ENCODE results near the gene APEX1. TPM values are rescaled to one million over a fixed set of nuclear protein-coding genes. Genes with fewer than 3 reads are reported as not detected.

Gene APEX1
- total and polyA plus RNA-seq, 2 experiments from 2014 or later = 89.8 to 124 TPM

DNA sequence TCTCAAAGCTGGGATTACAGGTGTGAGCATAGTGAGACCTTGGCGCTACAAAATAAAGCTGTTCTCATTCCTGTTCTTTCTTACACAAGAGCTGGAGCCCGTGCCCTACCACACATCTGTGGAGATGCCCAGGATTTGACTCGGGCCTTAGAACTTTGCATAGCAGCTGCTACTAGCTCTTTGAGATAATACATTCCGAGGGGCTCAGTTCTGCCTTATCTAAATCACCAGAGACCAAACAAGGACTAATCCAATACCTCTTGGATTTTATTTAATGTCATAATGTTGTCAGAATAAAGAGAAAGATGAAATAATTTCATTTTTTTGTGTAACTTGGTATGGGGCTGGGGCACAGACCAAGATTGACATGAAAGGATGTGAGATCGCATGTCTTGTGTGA is 21.8 kb downstream of the APEX1 start:
- H3K9me3 ChIP-seq (ENCODE audit: low read depth) = no peaks in the 10 kb centered on the region
- peaks cover 20% of the 10 kb centered on the region; the same call in 1 of the 2 replicates for H3F3A ChIP-seq (ENCODE audit: insufficient read depth)
- peaks cover 33% of the 10 kb centered on the region for H3K79me2 ChIP-seq (ENCODE audit: insufficient read depth)
- H3K36me3 ChIP-seq (ENCODE audit: low read depth) = peaks cover 24% of the 10 kb centered on the region
- no peak overlapping the region for H3K4me2 ChIP-seq (ENCODE audit: unreplicated experiment)
- H2AFZ ChIP-seq = no peak overlapping the region
- no peak overlapping the region for H3K27ac ChIP-seq
- H3K9me2 ChIP-seq (ENCODE audit: insufficient read depth) = no peaks in the 10 kb centered on the region
- H3K9ac ChIP-seq = no peak overlapping the region
- TF ChIP-seq EZH2phosphoT487 (IDR thresholded peaks at IDR 0.05; ENCODE audit: insufficient read depth, low read depth) = no peak
- no peak for TF ChIP-seq EZH2 (IDR thresholded peaks at IDR 0.05; ENCODE audit: insufficient read depth, poor library complexity, severe bottlenecking)
- no peaks in the 10 kb centered on the region for H3K27me3 ChIP-seq (replicated peaks; ENCODE audit: insufficient read depth)
- H3K4me3 ChIP-seq = no peak overlapping the region
- no peaks in the 10 kb centered on the region; the same call in 1 of the 2 replicates for H3K4me1 ChIP-seq (ENCODE audit: insufficient read depth)
- DNase-seq = no peak
- H4K20me1 ChIP-seq (ENCODE audit: insufficient read depth) = no peaks in the 10 kb centered on the region
- 82 to 85% methylated on average over 5 of the region's 5 CpGs for WGBS, 2 experiments (ENCODE audit: low coverage in 1 of 2, low lambda C conversion rate in 2 of 2, missing lambda C conversion rate in 2 of 2)
- in situ Hi-C loops (cut with MboI) = no loop called here

- Histone ChIP-seq H3K4me1 (ENCODE audit: insufficient read depth) (no peaks in the 10 kb centered on the region; the same call in 1 of the 2 replicates), H3K79me2 (ENCODE audit: insufficient read depth) (peaks cover 28% of the 10 kb centered on the region), H3K4me3 (no peak overlapping the region), H3F3A (ENCODE audit: insufficient read depth) (peaks cover 20% of the 10 kb centered on the region; the same call in 1 of the 2 replicates), H3K36me3 (ENCODE audit: low read depth) (peaks cover 24% of the 10 kb centered on the region), H3K9me3 (ENCODE audit: low read depth) (no peaks in the 10 kb centered on the region), H3K4me2 (ENCODE audit: unreplicated experiment) (no peak overlapping the region), H2AFZ (no peak overlapping the region), H3K27me3 (replicated peaks; ENCODE audit: insufficient read depth) (no peaks in the 10 kb centered on the region), H4K20me1 (ENCODE audit: insufficient read depth) (no peaks in the 10 kb centered on the region), H3K9me2 (ENCODE audit: insufficient read depth) (no peaks in the 10 kb centered on the region), H3K9ac (no peak overlapping the region), H3K27ac (no peak overlapping the region)
- TF ChIP-seq EZH2phosphoT487 (IDR thresholded peaks at IDR 0.05; ENCODE audit: insufficient read depth, low read depth) (no peak), EZH2 (IDR thresholded peaks at IDR 0.05; ENCODE audit: insufficient read depth, poor library complexity, severe bottlenecking) (no peak)
- 81 to 82% methylated on average over 1 of the region's 1 CpG for WGBS, 2 experiments (ENCODE audit: low coverage in 1 of 2, low lambda C conversion rate in 2 of 2, missing lambda C conversion rate in 2 of 2)
- peak; percentile 39 for DNase-seq
- in situ Hi-C loops (cut with MboI) = no loop called here
Observed at GRCh38 chr14:20477211-20477876, 22.3 kb downstream of the APEX1 start.

DNA sequence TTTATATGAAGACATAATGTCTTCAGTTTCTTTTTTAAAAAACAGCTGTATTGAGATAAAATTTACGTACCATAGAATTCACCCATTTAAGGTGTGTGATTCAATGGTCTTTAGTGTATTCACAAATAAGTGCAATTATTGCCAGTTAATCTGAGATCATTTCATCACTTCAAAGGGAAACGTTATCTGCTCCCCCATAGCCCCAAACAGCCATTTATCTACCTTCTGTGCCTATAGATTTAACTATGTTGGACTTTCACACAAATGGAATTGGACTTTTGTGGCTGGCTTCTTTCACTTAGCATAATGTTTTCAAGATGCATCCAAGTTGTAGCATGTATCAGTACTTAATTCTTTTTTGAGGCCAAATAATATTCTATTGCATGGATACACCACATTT is 23.9 kb downstream of the APEX1 start:
- H4K20me1 ChIP-seq (ENCODE audit: insufficient read depth) = no peaks in the 10 kb centered on the region
- H3K9me2 ChIP-seq (ENCODE audit: insufficient read depth) = no peaks in the 10 kb centered on the region
- no peak overlapping the region for H2AFZ ChIP-seq
- no peaks in the 10 kb centered on the region for H3K9me3 ChIP-seq (ENCODE audit: low read depth)
- H3K4me3 ChIP-seq = no peak overlapping the region
- H3K27me3 ChIP-seq (replicated peaks; ENCODE audit: insufficient read depth) = no peaks in the 10 kb centered on the region
- H3K4me1 ChIP-seq (ENCODE audit: insufficient read depth) = no peaks in the 10 kb centered on the region; the same call in 1 of the 2 replicates
- in situ Hi-C loops (cut with MboI) = no loop called here
- WGBS, 2 experiments (ENCODE audit: low coverage in 1 of 2, low lambda C conversion rate in 2 of 2, missing lambda C conversion rate in 2 of 2) = 92 to 95% methylated on average over 2 of the region's 2 CpGs
- H3K9ac ChIP-seq = no peak overlapping the region
- no peak for TF ChIP-seq EZH2phosphoT487 (IDR thresholded peaks at IDR 0.05; ENCODE audit: insufficient read depth, low read depth)
- H3K36me3 ChIP-seq (ENCODE audit: low read depth) = peaks cover 15% of the 10 kb centered on the region
- no peak overlapping the region for H3K27ac ChIP-seq
- no peak for DNase-seq
- H3K79me2 ChIP-seq (ENCODE audit: insufficient read depth) = peaks cover 12% of the 10 kb centered on the region
- peaks cover 20% of the 10 kb centered on the region; the same call in 1 of the 2 replicates for H3F3A ChIP-seq (ENCODE audit: insufficient read depth)
- H3K4me2 ChIP-seq (ENCODE audit: unreplicated experiment) = no peak overlapping the region

GRCh38 chr14:20482382-20482781 is 27.4 kb downstream of the APEX1 start:
- peaks cover 15% of the 10 kb centered on the region; the same call in 1 of the 2 replicates for H3F3A ChIP-seq (ENCODE audit: insufficient read depth)
- H3K9me3 ChIP-seq (ENCODE audit: low read depth) = no peaks in the 10 kb centered on the region
- no peaks in the 10 kb centered on the region for H3K27me3 ChIP-seq (replicated peaks; ENCODE audit: insufficient read depth)
- H2AFZ ChIP-seq = no peak overlapping the region
- in situ Hi-C loops (cut with MboI) = no loop called here
- H3K36me3 ChIP-seq (ENCODE audit: low read depth) = no peaks in the 10 kb centered on the region
- no peak overlapping the region for H3K9ac ChIP-seq
- TF ChIP-seq EZH2 (IDR thresholded peaks at IDR 0.05; ENCODE audit: insufficient read depth, poor library complexity, severe bottlenecking) = no peak
- no peak for TF ChIP-seq EZH2phosphoT487 (IDR thresholded peaks at IDR 0.05; ENCODE audit: insufficient read depth, low read depth)
- H3K27ac ChIP-seq = no peak overlapping the region
- H3K4me2 ChIP-seq (ENCODE audit: unreplicated experiment) = no peak overlapping the region
- H3K4me3 ChIP-seq = no peak overlapping the region
- H4K20me1 ChIP-seq (ENCODE audit: insufficient read depth) = no peaks in the 10 kb centered on the region
- no peaks in the 10 kb centered on the region; the same call in 1 of the 2 replicates for H3K4me1 ChIP-seq (ENCODE audit: insufficient read depth)
- no peak for DNase-seq
- H3K79me2 ChIP-seq (ENCODE audit: insufficient read depth) = no peaks in the 10 kb centered on the region
- no peaks in the 10 kb centered on the region for H3K9me2 ChIP-seq (ENCODE audit: insufficient read depth)
- 70 to 75% methylated on average over 5 of the region's 5 CpGs for WGBS, 2 experiments (ENCODE audit: low coverage in 1 of 2, low lambda C conversion rate in 2 of 2, missing lambda C conversion rate in 2 of 2)

All from GM23248 (cell line).